Gastroesophageal sphincter (tissue), 4 donors: ENCODE measurements around the gene RRP8. TPM values are rescaled to one million over a fixed set of nuclear protein-coding genes. Genes with fewer than 3 reads are reported as not detected.

Source experiments
- ATAC-seq: fragments of 150-250 bp; one replicate; pipeline ENCODE4 v1.9.1; 2016; ENCODE audit warnings: mild to moderate bottlenecking, moderate library complexity
- H3K27ac ChIP-seq, 4 donors: fragments of 200-600 bp; sonication (generic) in 3 of 4; 1 replicate in 3 of 4; 2 replicates in 1 of 4; pipeline ENCODE4 v1.5.1; 2016 to 2019
- H3K27me3 ChIP-seq: fragments of 200-600 bp; sonication (generic); one replicate; pipeline ENCODE4 v1.5.1; 2019
- H3K36me3 ChIP-seq, 2 donors: fragments of 200-600 bp; sonication (generic); one replicate each; pipeline ENCODE4 v1.5.1; 2019; ENCODE audit warnings: control low read depth in 1 of 2
- H3K4me1 ChIP-seq, 3 donors: fragments of 200-600 bp; sonication (generic); 1 replicate in 2 of 3; 2 replicates in 1 of 3; pipeline ENCODE4 v1.5.1; 2016 to 2019; ENCODE audit warnings: control low read depth in 2 of 3
- H3K4me3 ChIP-seq, 2 donors: fragments of 200-600 bp; sonication (generic); one replicate each; pipeline ENCODE4 v1.5.1; 2019; ENCODE audit warnings: mild to moderate bottlenecking in 1 of 2, moderate library complexity in 1 of 2
- H3K9me3 ChIP-seq, 3 donors: fragments of 200-600 bp; sonication (generic); one replicate each; pipeline ENCODE4 v1.5.1; 2017 to 2019; ENCODE audit warnings: control low read depth in 2 of 3
- EP300 ChIP-seq: sonication (generic); formaldehyde crosslinking; IDR thresholded peaks from one replicate; pipeline ENCODE4 v1.6.1; 2017; ENCODE audit warnings: antibody characterized with exemption, mild to moderate bottlenecking
- POLR2A ChIP-seq, 2 donors: fragments of 450-650 bp; IDR thresholded peaks; one replicate each; pipeline ENCODE4 v1.6.1; 2017; ENCODE audit warnings: antibody characterized with exemption in 2 of 2, mild to moderate bottlenecking in 2 of 2, moderate library complexity in 1 of 2
- POLR2AphosphoS5 ChIP-seq: sonication (generic); formaldehyde crosslinking; IDR thresholded peaks from one replicate; pipeline ENCODE4 v1.6.1; 2017; ENCODE audit warnings: antibody characterized with exemption
- WGBS, 2 donors: methylation state at CpG; one replicate each; pipeline ENCODE4 v1.1.5; 2018; ENCODE audit warnings: low coverage in 1 of 2; 5-methylcytosine and 5-hydroxymethylcytosine counted together
- total RNA-seq, 4 donors: library from RNA; depleted of rRNA; stranded (reverse); fragments of >200 nt; gene quantifications; one replicate each; pipeline ENCODE4 v1.1.0, GENCODE V29; 2016
- TF ChIP-seq, protein P1 (sequence below), 4 experiments: fragments of 200-600 bp in 2 of 4; fragments of 450-650 bp in 2 of 4; sonication (generic) in 1 of 4; IDR thresholded peaks; one replicate each; pipeline ENCODE4 v1.5.1; 2017 to 2019; ENCODE audit warnings: antibody characterized with exemption in 4 of 4, mild to moderate bottlenecking in 2 of 4, moderate library complexity in 2 of 4

The RRP8 gene
- total RNA-seq, 4 donors from 2014 or later: 25.7 to 32.4 (median 28.1) TPM

- Histone ChIP-seq H3K27me3 (no peaks in the 10 kb centered on the region), H3K9me3 (no peaks in the 10 kb centered on the region), H3K27ac (no peak overlapping the region), H3K36me3 (peaks cover 0 to 90% of the 10 kb centered on the region in 2 donors), H3K4me3 (no peak overlapping the region), H3K4me1 (peaks cover 0 to 21% (median 6%) of the 10 kb centered on the region in 3 donors)
- ATAC-seq: no peak
- TF ChIP-seq POLR2AphosphoS5: no peak
- no peak for TF ChIP-seq POLR2A (IDR thresholded peaks at IDR 0.05)
- TF ChIP-seq EP300: no peak
- TF ChIP-seq, protein P1, sequence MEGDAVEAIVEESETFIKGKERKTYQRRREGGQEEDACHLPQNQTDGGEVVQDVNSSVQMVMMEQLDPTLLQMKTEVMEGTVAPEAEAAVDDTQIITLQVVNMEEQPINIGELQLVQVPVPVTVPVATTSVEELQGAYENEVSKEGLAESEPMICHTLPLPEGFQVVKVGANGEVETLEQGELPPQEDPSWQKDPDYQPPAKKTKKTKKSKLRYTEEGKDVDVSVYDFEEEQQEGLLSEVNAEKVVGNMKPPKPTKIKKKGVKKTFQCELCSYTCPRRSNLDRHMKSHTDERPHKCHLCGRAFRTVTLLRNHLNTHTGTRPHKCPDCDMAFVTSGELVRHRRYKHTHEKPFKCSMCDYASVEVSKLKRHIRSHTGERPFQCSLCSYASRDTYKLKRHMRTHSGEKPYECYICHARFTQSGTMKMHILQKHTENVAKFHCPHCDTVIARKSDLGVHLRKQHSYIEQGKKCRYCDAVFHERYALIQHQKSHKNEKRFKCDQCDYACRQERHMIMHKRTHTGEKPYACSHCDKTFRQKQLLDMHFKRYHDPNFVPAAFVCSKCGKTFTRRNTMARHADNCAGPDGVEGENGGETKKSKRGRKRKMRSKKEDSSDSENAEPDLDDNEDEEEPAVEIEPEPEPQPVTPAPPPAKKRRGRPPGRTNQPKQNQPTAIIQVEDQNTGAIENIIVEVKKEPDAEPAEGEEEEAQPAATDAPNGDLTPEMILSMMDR (IDR thresholded peaks at IDR 0.05): no peak
- WGBS, 2 donors: 100% methylated on average over 1 of the region's 102 CpGs; no CpG with 5 or more reads in 1 of the 2 donors
Observed at GRCh38 chr11:6629892-6630631, 26.6 kb upstream of the RRP8 start.

GRCh38 chr11:6629573-6629891, 26.1 kb upstream of the RRP8 start:
- H3K4me3 ChIP-seq: no peak overlapping the region
- H3K27ac ChIP-seq: no peak overlapping the region
- H3K36me3 ChIP-seq: peaks cover 0 to 95% of the 10 kb centered on the region in 2 donors
- WGBS, 2 donors: 89% methylated on average over 7 of the region's 24 CpGs; no CpG with 5 or more reads in 1 of the 2 donors
- no peaks in the 10 kb centered on the region for H3K27me3 ChIP-seq
- H3K9me3 ChIP-seq: no peaks in the 10 kb centered on the region
- TF ChIP-seq POLR2AphosphoS5: no peak
- TF ChIP-seq EP300: no peak
- no peak for TF ChIP-seq POLR2A (IDR thresholded peaks at IDR 0.05)
- TF ChIP-seq, protein P1 (IDR thresholded peaks at IDR 0.05): no peak
- H3K4me1 ChIP-seq: peaks cover 0 to 16% (median under 1%) of the 10 kb centered on the region in 3 donors
- no peak for ATAC-seq

GRCh38 chr11:6628526-6628925, 25.1 kb upstream of the RRP8 start:
- Histone ChIP-seq H3K4me1 (peaks cover 0 to 6% (median 0%) of the 10 kb centered on the region in 3 donors), H3K27ac (no peak overlapping the region), H3K4me3 (no peak overlapping the region), H3K27me3 (no peaks in the 10 kb centered on the region), H3K36me3 (peaks cover 0 to 100% of the 10 kb centered on the region in 2 donors), H3K9me3 (no peaks in the 10 kb centered on the region)
- TF ChIP-seq POLR2A (IDR thresholded peaks at IDR 0.05) (no peak), POLR2AphosphoS5 (no peak), EP300 (no peak)
- TF ChIP-seq, protein P1 (IDR thresholded peaks at IDR 0.05): no peak
- ATAC-seq: no peak
- 86 to 100% methylated on average over 1 to 2 of the region's 4 CpGs for WGBS, 2 donors

DNA sequence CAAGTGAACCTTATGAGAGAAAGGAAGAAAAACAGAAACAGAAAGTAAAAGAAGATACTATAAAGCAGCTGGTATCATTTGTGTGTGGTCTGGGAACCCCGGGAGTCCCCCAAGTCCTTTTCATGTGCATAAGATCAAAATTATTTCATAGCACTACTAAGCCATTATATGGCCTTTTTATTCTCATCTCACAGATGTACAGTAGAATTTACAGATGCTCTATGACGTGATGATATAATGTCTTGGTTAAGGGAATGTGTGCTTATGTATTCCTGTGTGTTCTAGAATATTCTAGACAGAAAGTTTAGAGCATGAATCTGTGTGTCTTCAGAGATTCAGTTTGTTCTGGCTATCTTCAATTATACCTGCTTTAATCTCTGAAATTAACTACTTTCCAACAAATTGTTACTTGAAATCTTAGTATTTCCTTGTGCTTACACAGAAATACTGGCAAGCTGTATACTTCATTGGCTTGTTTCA, 24.4 kb upstream of the RRP8 start:
- no peak overlapping the region for H3K27ac ChIP-seq
- TF ChIP-seq POLR2AphosphoS5 (no peak), EP300 (no peak), POLR2A (IDR thresholded peaks at IDR 0.05) (no peak)
- TF ChIP-seq, protein P1 (IDR thresholded peaks at IDR 0.05): no peak
- no peaks in the 10 kb centered on the region for H3K4me1 ChIP-seq
- peaks cover 0 to 100% of the 10 kb centered on the region in 2 donors for H3K36me3 ChIP-seq
- no peaks in the 10 kb centered on the region for H3K27me3 ChIP-seq
- WGBS, 2 donors: 61 to 64% methylated on average over 2 of the region's 2 CpGs
- no peak overlapping the region for H3K4me3 ChIP-seq
- no peaks in the 10 kb centered on the region for H3K9me3 ChIP-seq
- ATAC-seq: no peak
